GM21367 (cell line): ENCODE data around the gene CERS2.
A peak's percentile ranks its signal among the peaks of the same experiment; 100 is the strongest.

ENCODE experiments used
- ATAC-seq: cut with Tn5 transposase; IDR thresholded peaks from one replicate; pipeline ENCODE4 v1.9.1; 2021; ENCODE audit not compliant: unreplicated experiment

Gene CERS2

GRCh38 chr1:150922519-150922975 lies 52.1 kb downstream of the CERS2 start:
- peak; percentile 46 for ATAC-seq

- ATAC-seq: no peak
Measured at GRCh38 chr1:150917387-150917786, 57.2 kb downstream of the CERS2 start.
